Activated CD8-positive, alpha-beta memory T cell treated with anti-CD3 and anti-CD28 coated beads for 4 hours (primary cell): ENCODE data around the gene MRM2.
"Not testable (repeated sequence)": the region's sequence is repeated elsewhere in the genome, so short reads cannot be mapped to it uniquely, and the experiment has no call there.

Source experiments
- DNase-seq, 2 donors: peaks; one replicate each; pipeline ENCODE4 v3.0.0-alpha.2; 2020; ENCODE audit warnings: low read depth in 2 of 2

Gene MRM2

GRCh38 chr7:2241580-2242540, at the start of gene MRM2, which contains the start of gene NUDT1:
TSS of gene MRM2 (minus strand) at chr7:2242205. CDS start at chr7:2242169, 36 bp downstream.
TSS of gene NUDT1 (plus strand) at chr7:2242226. CDS start at chr7:2244575, 2,349 bp downstream.
- DNase-seq = peak; percentile 38 to 46

DNA sequence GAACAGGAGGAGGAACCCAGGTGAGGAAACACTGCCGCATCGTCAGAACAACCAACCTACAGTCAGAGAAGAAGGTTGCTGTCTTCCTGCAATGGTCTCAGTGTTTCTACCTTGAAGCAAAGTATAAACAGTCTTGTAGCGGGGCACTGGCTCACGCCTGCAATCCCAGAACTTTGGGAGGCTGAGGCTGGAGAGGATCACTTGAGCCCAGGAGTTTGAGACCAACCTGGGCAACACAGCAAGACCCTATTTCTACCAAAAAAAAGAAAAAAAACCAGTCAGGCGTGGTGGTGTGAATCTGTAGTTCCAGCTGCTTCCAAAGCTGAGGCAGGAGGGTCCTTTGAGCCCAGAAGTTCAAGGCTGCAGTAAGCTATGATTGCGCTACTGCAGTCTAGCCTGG, 48.9 kb upstream of the MRM2 start:
- no peak for DNase-seq

DNA sequence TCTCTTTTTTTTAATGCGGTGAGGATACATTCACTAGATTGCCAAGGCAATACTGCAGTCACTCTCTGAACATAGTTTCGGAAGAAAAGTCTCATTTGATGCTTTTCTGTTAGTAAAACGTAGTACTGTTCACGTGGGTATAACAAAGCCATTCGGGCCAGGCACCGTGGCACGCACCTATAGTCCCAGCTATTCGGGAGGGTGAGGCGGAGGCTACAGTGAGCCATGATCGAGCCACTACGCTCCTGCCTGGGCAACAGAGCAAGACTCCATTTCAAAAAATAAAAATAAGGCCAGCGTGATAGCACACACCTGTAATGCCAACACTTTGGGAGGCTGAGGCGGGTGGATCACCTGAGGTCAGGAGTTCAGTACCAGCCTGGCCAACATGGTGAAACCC, 47.6 kb upstream of the MRM2 start:
- DNase-seq = no peak

DNA sequence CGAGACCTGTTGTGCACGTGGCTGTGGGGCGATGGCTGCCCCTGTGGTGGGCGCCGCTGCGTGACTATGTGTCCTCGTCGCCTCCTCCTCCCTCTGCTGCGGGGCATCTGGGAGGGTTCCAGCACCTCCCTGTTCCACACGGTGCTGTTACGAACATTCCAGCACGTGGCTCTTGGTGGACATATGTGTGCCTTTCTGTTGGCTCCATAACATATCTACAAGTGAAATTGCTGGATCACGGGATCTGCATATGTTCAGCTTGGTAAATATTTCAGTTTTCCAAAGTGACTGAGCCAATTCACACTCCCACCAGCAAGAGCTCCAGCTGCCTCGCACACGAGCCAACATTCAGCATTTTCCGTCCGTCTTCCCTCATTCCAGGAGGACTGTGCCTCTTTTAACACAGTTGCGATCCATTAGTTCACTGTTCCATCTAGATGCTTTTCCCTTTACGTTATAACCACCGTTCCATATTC, 47.1 kb upstream of the MRM2 start:
- DNase-seq = no peak

DNA sequence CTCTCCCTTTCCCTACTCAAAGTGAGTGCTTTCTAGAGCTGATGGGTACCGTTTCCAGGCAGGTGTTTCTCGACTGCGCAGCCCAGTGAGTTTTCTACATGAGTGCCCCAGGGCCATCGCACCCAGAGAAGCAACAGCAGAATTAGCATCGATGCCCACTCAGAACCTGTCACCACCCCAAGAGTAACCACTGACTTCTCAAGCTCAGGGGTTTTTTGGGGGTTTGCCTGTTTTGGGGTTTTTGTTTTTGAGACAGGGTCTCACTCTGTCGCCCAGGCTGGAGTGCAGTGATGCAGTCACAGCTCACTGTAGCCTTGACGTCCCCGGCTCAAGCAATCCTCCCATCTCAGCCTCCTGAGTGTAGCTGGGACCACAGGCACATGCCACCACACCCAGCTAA, 46.5 kb upstream of the MRM2 start:
- DNase-seq = no peak

GRCh38 chr7:2287745-2288144, 45.7 kb upstream of the MRM2 start:
- no peak for DNase-seq

- no peak for DNase-seq
Measured at GRCh38 chr7:2283074-2283473, 41.1 kb upstream of the MRM2 start.

DNA sequence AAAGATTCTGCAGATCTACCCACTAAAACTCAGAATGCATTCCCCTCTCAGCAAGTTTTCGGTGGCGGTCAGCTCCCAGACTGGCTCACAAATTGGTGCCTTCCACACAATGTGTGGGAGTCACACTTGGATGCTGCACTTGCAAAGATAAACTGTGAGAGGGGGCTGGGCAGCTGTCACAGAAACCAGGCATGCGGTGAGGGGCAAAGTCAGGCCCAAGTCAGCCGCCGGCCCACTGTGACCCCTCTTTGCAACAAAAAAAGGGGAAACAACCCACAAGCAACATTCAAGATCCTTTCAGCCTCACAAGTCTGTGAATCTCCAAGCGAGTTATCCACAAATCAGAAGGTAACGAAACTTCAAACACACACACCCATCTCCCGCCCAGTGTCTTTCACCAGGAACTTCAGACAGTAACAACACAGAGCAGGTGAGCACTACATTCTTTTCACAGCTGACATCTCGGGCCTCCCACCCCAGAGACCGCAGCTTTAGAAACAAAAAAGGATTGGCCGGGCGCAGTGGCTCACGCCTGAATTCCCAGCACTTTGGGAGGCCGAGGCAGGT, 40.3 kb upstream of the MRM2 start:
- no peak for DNase-seq

- DNase-seq = no peak
Measured at GRCh38 chr7:2281541-2281940, 39.5 kb upstream of the MRM2 start.

DNA sequence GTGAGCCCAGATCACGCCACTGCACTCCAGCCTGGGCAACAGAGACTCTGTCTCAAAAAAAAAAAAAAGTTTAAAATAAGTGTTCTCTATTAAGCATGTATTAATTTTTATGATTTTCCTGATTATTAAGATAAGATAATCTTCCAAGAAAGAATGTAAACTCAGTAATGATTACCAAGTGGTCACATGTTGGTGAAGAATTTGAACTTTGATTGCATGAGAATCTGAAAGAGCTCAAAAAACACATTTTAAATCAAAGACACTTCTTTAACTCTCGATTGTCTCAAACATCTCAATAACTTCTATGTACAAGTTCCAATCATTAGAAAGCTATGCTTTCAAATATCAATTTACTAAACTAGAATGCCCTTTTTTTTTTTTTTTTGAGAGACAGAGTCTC, 38.4 kb upstream of the MRM2 start:
- no peak for DNase-seq

DNA sequence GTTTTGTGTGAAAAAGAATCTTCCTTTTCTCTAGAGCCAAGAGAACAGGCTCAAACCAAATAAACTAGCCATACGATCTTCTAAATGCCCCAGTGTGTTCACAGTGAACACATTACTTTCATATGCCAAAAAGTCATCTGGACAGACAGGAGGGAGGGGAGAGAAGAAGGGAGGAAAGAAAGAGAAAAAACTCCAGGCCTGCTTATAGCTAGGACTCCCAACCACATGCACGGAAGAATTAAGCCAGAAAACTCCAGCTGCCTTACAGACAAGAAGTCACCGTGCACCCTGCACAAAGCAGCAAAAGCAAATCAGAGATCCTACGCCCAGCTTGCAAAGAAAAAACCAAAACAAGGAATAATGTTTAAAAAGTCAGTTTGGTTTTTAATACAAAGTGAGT, 37.9 kb upstream of the MRM2 start:
- no peak for DNase-seq

DNA sequence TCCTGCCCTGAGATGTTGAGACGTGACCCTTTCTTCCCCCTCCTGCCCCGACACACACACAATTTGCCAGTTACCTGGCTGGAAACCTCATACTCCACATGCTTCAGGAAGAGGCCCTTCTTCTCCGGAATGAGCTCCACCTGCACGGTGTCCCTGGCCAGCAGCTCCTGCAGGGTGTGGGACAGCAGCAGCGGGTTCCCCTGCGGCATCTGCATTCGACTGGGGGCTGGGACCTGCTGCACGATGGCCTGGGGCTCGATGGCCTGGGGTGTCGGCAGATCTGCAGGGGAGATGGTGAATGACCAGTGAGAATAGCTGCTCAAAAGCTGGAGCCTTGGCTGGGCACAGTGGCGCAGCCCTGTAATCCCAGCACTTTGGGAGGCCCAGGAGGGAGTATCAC, 36.0 kb upstream of the MRM2 start:
- no peak for DNase-seq

DNA sequence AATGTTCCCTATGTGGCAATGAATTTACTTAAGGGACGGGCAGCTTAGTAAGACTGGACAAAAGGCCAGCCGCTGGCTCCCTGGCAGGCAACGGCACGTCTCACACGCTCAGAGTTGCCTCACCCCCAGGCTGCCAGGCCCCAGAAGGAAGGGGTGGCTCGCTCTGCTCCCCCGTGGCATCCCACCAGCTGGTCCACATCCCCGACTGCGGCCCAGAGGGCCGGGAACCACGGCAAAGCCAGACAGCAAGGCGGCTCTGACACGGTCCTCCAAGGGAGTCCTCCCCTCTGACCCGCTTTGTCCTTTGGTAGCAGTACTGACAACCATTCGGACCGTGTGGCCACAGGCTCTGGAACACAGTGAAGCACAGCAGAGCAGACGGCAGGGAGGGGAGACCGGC, 34.1 kb upstream of the MRM2 start:
- no peak for DNase-seq

- DNase-seq = no peak
Measured at GRCh38 chr7:2275101-2275500, 33.1 kb upstream of the MRM2 start.

DNA sequence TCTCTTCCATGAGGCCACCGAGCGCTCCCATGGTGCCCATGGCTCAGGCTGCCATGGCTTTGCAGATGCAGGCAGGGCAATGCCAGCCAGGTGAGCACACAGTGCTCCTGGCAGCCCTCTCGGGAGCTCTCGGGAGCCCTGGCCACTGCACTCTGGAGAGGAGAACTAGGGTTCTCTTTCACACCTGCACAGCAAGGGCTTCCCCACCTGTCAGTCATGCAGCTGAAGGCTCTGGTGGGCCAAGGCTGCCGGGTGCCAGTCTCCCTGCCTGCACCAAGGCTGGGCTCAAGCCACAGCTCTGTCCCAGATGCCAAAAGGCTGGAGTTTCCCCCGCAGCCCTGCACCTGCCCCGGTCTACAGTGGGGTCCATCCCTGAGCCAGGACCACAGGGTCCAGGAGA, 32.7 kb upstream of the MRM2 start:
- no peak for DNase-seq

- DNase-seq = no peak
Measured at GRCh38 chr7:2273866-2274265, 31.9 kb upstream of the MRM2 start.

- DNase-seq = no peak
Measured at GRCh38 chr7:2272031-2272430, 30.0 kb upstream of the MRM2 start.

- DNase-seq = no peak
Measured at GRCh38 chr7:2271273-2272026, 29.4 kb upstream of the MRM2 start.

GRCh38 chr7:2270495-2270894, 28.5 kb upstream of the MRM2 start:
- DNase-seq = no peak

DNA sequence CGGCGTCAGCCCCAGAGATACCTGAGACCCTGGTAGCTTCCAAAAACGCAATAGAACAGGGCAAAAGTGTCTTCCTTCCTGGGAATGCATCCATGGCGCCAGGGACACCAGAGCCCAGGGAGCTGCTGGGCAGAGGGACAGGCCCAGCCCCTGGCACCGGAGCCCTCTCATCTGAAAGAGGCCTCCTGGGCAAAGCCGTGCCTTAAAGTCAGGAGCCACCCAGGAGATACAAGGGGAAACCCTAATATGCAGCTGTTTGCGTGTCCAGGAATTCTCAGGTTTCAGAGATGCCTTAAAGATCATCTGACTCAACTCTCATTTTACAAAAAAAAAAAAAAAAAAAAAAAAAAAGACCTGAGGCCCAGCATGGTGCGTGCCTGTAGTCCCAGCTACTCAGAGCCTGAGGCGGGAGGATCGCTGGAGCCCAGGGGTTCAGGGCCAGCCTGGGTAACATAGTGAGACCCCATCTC, 28.0 kb upstream of the MRM2 start:
- DNase-seq = no peak

- not testable (repeated sequence) for DNase-seq
Measured at GRCh38 chr7:2269089-2269990, 27.3 kb upstream of the MRM2 start.
